Activated T-helper 1 cell treated with anti-CD3 and anti-CD28 coated beads, Interleukin-12 subunit alpha, Interleukin-12 subunit beta, Interleukin-2, Interleukin-4 antibody, amounts not matched to agents 30 ng/mL and 10 ng/mL and 1 ng/mL, durations not matched to agents 14 hours and 24 hours and 36 hours (primary cell): ENCODE measurements around the gene WDR91. TPM values are rescaled to one million over a fixed set of nuclear protein-coding genes. Genes with fewer than 3 reads are reported as not detected.

Experiments
- DNase-seq: peaks from one replicate; pipeline ENCODE4 v3.0.0; 2021; ENCODE audit warnings: low spot score
- H3K27ac Mint-ChIP-seq: one replicate; pipeline ENCODE4 v1.8.0; 2021; ENCODE audit warnings: mild to moderate bottlenecking, mixed read lengths
- H3K27me3 Mint-ChIP-seq: one replicate; pipeline ENCODE4 v1.8.0; 2022; ENCODE audit warnings: mild to moderate bottlenecking, moderate library complexity, mixed read lengths; ENCODE audit not compliant: insufficient read depth
- H3K36me3 Mint-ChIP-seq: one replicate; pipeline ENCODE4 v1.8.0; 2021; ENCODE audit warnings: low read depth, mixed read lengths
- H3K4me1 Mint-ChIP-seq: one replicate; pipeline ENCODE4 v1.8.0; 2021; ENCODE audit warnings: low read depth, mixed read lengths
- H3K4me3 Mint-ChIP-seq: one replicate; pipeline ENCODE4 v1.8.0; 2021; ENCODE audit warnings: mild to moderate bottlenecking, moderate library complexity, mixed read lengths
- H3K9me3 Mint-ChIP-seq: one replicate; pipeline ENCODE4 v1.8.0; 2021; ENCODE audit warnings: mixed read lengths
- intact Hi-C: fragments of 100-400 bp; cut with micrococcal nuclease; formaldehyde crosslinking; loops from one replicate; pipeline ENCODE4 v1.15.1; 2024
- total RNA-seq: library from RNA; stranded (reverse); gene quantifications from 2 replicates; pipeline ENCODE4 v1.2.3, GENCODE V29; 2022

Gene WDR91
- total RNA-seq, 1 donor from 2014 or later = 34.6 TPM

DNA sequence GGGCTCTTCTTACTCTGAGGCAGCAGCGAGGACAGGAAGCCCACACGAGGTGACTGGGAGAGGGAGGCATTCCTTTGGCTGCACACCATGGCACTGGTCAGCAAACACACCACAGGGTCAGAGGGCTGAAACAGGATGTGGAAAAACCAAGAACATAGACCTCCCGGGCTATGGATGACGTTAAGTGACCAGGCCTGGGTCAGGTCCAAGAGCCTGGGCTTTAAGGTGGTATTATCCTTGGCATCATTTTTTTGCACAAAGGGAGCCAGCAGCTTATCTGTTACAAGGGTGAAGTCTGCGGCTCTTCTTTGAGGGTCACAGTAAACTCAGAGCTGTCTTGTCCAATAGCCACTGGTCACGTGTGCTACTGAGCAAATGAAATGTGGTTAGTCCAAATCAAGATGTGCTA is 7.0 kb downstream of the WDR91 start:
- intact Hi-C loops = no loop called here
- Mint-ChIP-seq H3K36me3 (peaks cover 47% of the 10 kb centered on the region), H3K27me3 (no peaks in the 10 kb centered on the region), H3K4me3 (no peak overlapping the region), H3K27ac (no peak overlapping the region), H3K9me3 (no peaks in the 10 kb centered on the region), H3K4me1 (peaks cover 51% of the 10 kb centered on the region)
- DNase-seq = no peak

DNA sequence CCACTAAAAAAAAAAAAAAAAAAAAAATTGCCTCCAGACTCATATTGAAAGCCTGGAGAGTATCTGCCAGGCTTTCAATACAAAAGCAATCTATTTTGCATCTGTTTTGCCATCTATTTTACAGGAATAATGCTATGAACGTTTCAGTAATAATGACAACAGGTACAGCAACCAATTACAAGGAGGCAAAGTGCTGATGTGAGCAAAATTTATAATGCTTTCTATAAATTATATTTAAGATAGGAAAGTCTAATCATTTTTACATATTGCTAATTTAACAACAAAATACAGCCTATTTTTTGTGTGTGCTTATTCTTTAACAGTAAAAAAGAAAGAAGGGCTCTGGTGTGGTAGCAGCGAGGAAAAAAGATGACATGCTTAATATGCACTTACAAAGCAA is 10.0 kb downstream of the WDR91 start:
- intact Hi-C loops = no loop called here
- no peak overlapping the region for H3K4me3 Mint-ChIP-seq
- peaks cover 42% of the 10 kb centered on the region for H3K36me3 Mint-ChIP-seq
- no peaks in the 10 kb centered on the region for H3K9me3 Mint-ChIP-seq
- no peak for DNase-seq
- no peaks in the 10 kb centered on the region for H3K27me3 Mint-ChIP-seq
- H3K27ac Mint-ChIP-seq = no peak overlapping the region
- peaks cover 35% of the 10 kb centered on the region for H3K4me1 Mint-ChIP-seq

GRCh38 chr7:135200821-135201331 is 10.4 kb downstream of the WDR91 start:
- intact Hi-C loops = no loop called here
- DNase-seq = no peak
- peaks cover 42% of the 10 kb centered on the region for H3K36me3 Mint-ChIP-seq
- H3K27ac Mint-ChIP-seq = no peak overlapping the region
- H3K9me3 Mint-ChIP-seq = no peaks in the 10 kb centered on the region
- peaks cover 32% of the 10 kb centered on the region for H3K4me1 Mint-ChIP-seq
- H3K27me3 Mint-ChIP-seq = no peaks in the 10 kb centered on the region
- H3K4me3 Mint-ChIP-seq = no peak overlapping the region

DNA sequence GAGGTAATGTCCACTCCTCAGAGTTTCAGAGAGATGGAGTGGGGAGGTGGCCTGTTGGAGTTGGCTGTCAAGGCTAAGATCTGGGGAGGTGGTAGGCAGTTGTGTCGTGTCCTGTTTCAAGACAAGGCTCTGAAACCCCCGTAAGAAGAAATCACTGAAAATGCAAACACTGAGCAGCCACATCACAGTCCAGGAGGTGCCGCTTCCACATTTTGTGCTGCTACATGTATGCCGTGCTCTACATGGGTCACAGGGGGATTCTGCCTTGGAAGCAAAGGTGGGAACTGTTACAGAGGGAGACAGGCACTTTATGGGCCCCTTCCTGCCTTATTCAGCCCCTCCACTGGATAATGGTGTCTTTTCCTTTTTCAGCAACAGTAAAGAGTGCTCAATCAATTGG is 11.9 kb downstream of the WDR91 start:
- H3K4me1 Mint-ChIP-seq = peaks cover 27% of the 10 kb centered on the region
- H3K9me3 Mint-ChIP-seq = no peaks in the 10 kb centered on the region
- no peak overlapping the region for H3K4me3 Mint-ChIP-seq
- peaks cover 37% of the 10 kb centered on the region for H3K36me3 Mint-ChIP-seq
- H3K27me3 Mint-ChIP-seq = no peaks in the 10 kb centered on the region
- no peak overlapping the region for H3K27ac Mint-ChIP-seq
- intact Hi-C loops = loop anchor here (1.0 kb wide), 1 partner anchor 12 kb away; the partner anchor contains the start of gene WDR91
- no peak for DNase-seq

- H3K4me1 Mint-ChIP-seq = peaks cover 19% of the 10 kb centered on the region
- H3K4me3 Mint-ChIP-seq = no peak overlapping the region
- intact Hi-C loops = no loop called here
- DNase-seq = no peak
- H3K36me3 Mint-ChIP-seq = peaks cover 36% of the 10 kb centered on the region
- no peaks in the 10 kb centered on the region for H3K27me3 Mint-ChIP-seq
- H3K27ac Mint-ChIP-seq = peak overlapping the region; percentile 12
- no peaks in the 10 kb centered on the region for H3K9me3 Mint-ChIP-seq
Observed at GRCh38 chr7:135197906-135198655, 13.2 kb downstream of the WDR91 start.

DNA sequence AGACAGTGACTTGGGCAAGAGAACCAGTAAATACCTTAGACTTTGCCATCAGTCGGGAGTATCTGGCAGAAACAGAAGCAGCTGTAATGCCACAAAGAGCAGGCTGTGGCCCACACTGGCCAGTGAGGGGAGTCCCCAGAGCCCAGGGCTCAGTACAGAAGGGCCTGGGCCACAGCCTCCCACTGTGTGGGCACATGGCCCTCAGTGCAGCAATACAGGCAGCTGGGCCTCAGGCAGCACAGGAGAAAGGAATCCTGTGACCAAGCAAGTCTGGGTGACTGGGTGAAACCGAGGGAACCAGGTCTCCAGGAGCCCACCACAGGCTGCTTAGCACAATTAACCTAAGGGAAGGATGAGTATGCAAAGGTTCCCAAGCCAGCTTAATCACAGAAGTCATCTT is 14.0 kb downstream of the WDR91 start:
- no peak overlapping the region for H3K27ac Mint-ChIP-seq
- H3K36me3 Mint-ChIP-seq = peaks cover 36% of the 10 kb centered on the region
- H3K27me3 Mint-ChIP-seq = no peaks in the 10 kb centered on the region
- H3K9me3 Mint-ChIP-seq = no peaks in the 10 kb centered on the region
- intact Hi-C loops = no loop called here
- no peak overlapping the region for H3K4me3 Mint-ChIP-seq
- H3K4me1 Mint-ChIP-seq = peaks cover 13% of the 10 kb centered on the region
- no peak for DNase-seq

DNA sequence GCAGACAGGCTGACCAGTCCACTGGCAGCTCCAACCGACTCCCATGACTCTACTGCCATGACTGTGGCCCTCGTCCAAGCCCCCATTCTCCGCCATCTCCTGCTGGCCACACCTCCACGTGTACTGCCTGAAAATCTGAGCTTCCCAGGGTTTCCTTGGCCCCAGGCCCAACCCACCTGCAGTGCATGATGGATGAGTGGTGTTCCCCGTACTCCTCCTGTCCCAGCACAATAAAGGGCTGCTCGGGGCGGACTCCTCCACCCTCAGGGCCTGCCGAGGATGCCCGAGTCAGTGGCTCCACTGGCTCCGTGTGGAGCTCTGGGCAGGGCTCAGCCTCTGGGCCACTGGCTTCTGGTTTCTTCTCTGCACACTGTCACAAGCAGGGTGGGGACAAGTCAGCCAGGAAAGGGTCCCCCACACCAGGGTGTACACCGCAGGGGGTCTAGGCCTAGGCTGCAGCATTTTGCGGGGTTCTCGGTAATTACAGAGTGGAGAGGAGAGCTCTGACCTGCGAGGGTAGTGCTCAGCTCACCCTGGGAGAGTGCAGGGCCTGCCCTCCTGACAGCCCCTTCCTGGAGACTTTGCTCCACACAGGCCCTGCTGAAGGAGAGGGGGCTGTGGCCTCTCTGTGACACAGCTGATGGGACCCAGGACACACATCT is 15.2 kb downstream of the WDR91 start:
- Mint-ChIP-seq H3K4me1 (peaks cover 11% of the 10 kb centered on the region), H3K27ac (no peak overlapping the region), H3K36me3 (peaks cover 36% of the 10 kb centered on the region), H3K9me3 (no peaks in the 10 kb centered on the region), H3K27me3 (no peaks in the 10 kb centered on the region), H3K4me3 (no peak overlapping the region)
- intact Hi-C loops = no loop called here
- no peak for DNase-seq

DNA sequence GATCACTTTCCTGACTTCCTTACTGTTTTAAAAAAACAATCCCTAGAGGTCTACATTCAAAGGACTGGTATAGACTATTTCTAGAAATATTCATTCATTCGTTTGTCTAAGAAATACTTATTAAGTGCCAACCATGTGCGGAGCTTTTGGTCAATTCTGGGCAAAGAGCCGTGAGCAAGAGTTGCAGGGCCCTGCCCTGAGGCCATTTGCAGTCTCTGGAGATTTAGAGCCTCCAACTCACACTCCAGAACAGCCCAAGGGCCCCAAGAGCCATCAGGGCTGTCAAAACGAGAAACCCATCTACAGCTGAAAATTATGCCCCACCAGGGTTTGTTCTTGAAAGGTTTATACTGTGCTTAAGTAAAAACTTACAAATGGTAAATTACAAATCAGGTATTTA is 16.2 kb downstream of the WDR91 start:
- Mint-ChIP-seq H3K27ac (no peak overlapping the region), H3K4me1 (peaks cover 11% of the 10 kb centered on the region), H3K27me3 (no peaks in the 10 kb centered on the region), H3K4me3 (no peak overlapping the region), H3K9me3 (no peaks in the 10 kb centered on the region), H3K36me3 (peaks cover 45% of the 10 kb centered on the region)
- intact Hi-C loops = no loop called here
- no peak for DNase-seq

DNA sequence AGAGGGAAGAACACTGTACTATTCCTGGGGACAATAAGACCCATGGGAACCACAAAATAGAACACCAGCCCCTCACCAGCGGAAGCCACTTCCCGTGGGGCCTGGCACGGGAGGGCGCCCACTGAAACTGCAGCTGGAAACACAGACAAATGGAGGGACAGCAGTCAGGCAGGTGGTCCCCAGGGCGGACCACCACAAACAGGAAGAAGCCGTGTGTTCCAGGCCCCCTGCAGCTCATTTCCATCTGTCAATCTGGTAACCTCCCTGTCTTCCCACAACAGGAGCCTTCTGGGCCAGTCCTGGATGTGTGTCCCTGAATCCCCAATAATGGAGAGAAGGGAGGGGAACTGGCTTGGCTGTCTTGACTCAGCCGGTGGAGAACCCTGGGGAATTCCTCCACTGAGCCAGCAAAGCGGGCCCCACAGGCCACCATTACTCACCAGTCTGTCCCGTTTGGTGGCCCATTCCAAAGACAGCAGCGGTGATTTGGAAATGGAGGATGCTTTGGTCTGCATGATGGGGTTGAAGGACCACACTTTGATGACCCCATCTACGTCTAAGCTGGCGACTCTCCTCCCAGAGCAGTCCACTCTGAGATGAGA is 16.7 kb downstream of the WDR91 start:
- Mint-ChIP-seq H3K27ac (no peak overlapping the region), H3K27me3 (no peaks in the 10 kb centered on the region), H3K9me3 (no peaks in the 10 kb centered on the region), H3K36me3 (peaks cover 45% of the 10 kb centered on the region), H3K4me3 (no peak overlapping the region), H3K4me1 (peaks cover 11% of the 10 kb centered on the region)
- no peak for DNase-seq
- intact Hi-C loops = no loop called here

DNA sequence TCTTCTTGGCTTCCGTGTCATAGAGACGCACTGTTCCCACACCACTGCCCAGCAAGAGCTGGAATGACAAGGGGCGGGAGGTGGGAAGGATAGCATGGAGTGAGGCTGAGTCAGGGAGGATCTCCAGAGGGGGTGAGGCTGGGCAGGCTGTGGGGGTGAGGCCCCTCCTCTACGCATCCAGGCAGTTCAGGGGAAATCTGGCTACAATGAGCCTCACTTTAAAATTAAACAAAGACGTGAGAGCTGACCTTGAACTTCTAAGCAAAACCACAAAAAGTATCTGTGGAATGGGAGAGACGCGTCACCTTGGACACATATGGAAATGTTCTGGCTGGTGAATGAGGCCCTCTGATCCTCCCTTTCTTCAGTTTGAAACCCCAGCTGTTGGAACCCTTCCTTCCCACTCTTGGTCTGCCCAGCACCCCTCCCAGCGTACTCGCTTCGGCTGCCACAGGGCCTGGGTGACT is 17.7 kb downstream of the WDR91 start:
- Mint-ChIP-seq H3K27me3 (no peaks in the 10 kb centered on the region), H3K9me3 (no peaks in the 10 kb centered on the region), H3K4me3 (no peak overlapping the region), H3K4me1 (peaks cover 11% of the 10 kb centered on the region), H3K27ac (no peak overlapping the region), H3K36me3 (peaks cover 45% of the 10 kb centered on the region)
- intact Hi-C loops = no loop called here
- no peak for DNase-seq

DNA sequence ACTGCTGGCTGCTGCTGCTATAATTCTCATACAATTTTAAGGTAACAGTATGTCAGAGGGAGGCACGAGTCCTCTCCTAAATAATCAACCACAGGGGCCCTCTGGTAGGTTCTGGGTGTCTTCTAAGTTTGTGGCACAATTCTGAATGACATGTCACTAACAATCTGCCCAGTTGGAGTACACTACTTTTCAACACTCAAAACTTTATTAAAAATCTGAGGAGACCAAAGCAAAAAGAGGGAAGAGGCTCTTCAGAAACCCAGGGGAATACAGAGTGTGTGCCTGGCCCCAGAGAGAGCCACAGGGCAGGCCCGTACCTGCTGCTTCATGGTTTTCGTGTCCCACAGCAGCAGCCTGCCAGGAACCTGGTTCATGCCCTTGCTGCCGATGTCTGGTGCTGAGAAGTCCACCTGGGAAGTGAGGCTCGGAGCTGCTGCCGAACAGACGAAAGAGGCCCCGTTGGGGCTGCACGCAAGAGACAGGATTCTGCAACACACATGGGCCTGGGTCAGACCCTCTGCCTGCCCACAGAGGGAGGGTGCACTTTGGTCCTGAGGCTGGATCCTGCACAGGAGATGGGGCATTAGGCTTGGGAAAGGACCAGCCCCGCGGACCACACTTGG is 18.3 kb downstream of the WDR91 start:
- no peak for DNase-seq
- Mint-ChIP-seq H3K9me3 (no peaks in the 10 kb centered on the region), H3K4me1 (peaks cover 6% of the 10 kb centered on the region), H3K27me3 (no peaks in the 10 kb centered on the region), H3K27ac (peak overlapping the region; percentile 34), H3K36me3 (peaks cover 45% of the 10 kb centered on the region), H3K4me3 (no peak overlapping the region)
- intact Hi-C loops = no loop called here

- no peak overlapping the region for H3K4me3 Mint-ChIP-seq
- intact Hi-C loops = no loop called here
- H3K27ac Mint-ChIP-seq = no peak overlapping the region
- H3K9me3 Mint-ChIP-seq = no peaks in the 10 kb centered on the region
- peaks cover 44% of the 10 kb centered on the region for H3K36me3 Mint-ChIP-seq
- no peaks in the 10 kb centered on the region for H3K27me3 Mint-ChIP-seq
- DNase-seq = no peak
- no peaks in the 10 kb centered on the region for H3K4me1 Mint-ChIP-seq
Observed at GRCh38 chr7:135190703-135191102, 20.6 kb downstream of the WDR91 start.

DNA sequence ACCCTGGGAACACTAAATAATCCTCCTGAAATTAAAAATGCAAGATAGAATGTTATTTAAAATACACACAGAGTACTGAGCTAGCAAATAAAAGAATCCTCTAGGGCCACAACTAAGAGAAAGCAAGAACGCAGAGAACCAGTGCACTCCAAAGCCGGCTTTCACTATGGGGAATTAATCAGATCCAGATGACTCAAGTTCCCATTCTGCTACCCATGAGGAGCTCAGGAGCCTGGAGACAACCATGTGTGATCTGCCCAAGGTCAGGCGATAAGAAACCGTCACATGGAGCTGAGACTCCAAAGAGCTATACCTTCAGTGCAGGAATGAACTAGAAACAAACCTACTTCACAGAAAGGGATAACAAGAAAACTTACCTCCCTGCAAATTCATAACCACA is 21.4 kb downstream of the WDR91 start:
- DNase-seq = no peak
- no peak overlapping the region for H3K27ac Mint-ChIP-seq

More for the DNA sequence above, 21.4 kb downstream of the WDR91 start:
- intact Hi-C loops = no loop called here
- Mint-ChIP-seq H3K9me3 (no peaks in the 10 kb centered on the region), H3K36me3 (peaks cover 50% of the 10 kb centered on the region), H3K4me1 (no peaks in the 10 kb centered on the region), H3K4me3 (no peak overlapping the region), H3K27me3 (no peaks in the 10 kb centered on the region)
